Astrocyte (in vitro differentiated cells and primary cell): ENCODE results near the gene NPAS3.

ENCODE experiments used
- CTCF ChIP-seq: IDR thresholded peaks from 2 replicates; pipeline ENCODE4 v1.5.1; 2011; ENCODE audit warnings: low read depth, mild to moderate bottlenecking, inconsistent platforms, low read length, moderate library complexity; ENCODE audit not compliant: insufficient read depth
- EZH2 ChIP-seq: IDR thresholded peaks from 2 replicates; pipeline ENCODE4 v1.6.1; 2012; ENCODE audit warnings: mild to moderate bottlenecking, low read length, inconsistent platforms; ENCODE audit not compliant: insufficient read depth

DNA sequence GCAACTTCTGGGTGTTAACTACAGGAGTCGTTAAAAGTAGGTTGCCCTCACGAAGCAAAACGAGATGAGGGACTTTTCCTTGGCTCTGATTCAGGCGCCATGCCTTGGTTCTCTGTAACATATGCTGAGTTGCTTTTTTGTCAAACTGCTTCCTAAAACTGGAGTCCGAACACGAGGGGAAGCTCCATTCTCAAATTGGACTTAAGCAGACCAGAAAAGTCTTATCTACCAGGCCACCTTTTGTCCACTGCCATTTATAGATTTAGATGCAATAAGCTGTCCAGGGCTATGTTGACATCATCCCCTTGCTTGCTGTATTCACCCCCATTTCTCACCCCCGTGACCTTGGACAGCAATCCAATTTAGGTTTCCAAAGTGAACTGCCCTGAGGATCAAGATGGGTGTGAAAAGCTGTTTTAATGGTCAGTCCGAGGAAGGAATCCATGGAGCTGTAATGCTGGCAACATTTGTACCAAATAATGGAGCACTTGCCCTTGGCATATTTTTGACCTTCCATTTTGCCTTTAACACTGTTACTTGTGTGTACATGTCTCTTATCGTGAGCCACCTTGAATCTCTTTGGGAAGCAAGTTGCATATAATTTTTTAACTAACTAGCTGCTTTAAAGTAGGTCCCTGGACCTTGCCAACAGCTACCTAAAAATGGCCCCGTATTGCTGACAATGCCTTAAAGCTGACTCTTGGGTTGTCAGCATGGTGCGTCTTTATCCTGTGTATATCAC, 714.1 kb downstream of the NPAS3 start:
- no peak for TF ChIP-seq CTCF
- no peak for TF ChIP-seq EZH2
